SK-N-SH treated with all-trans-retinoic acid at 6 μM for 48 hours (cell line): ENCODE measurements around the gene CACNA1C.

Source experiments
- ATAC-seq: fragments of 200-7000 bp; cut with Tn5 transposase; 3 replicates; pipeline ENCODE4 v1.9.1; 2020; ENCODE audit warnings: mild to moderate bottlenecking, moderate library complexity
- ARNTL ChIP-seq: fragments of 450-650 bp; formaldehyde crosslinking; IDR thresholded peaks from 2 replicates; pipeline ENCODE4 v1.5.0; 2020; ENCODE audit warnings: low read depth, mild to moderate bottlenecking, moderate library complexity, borderline replicate concordance
- BACH2 ChIP-seq: fragments of 250-450 bp; sonication (Bioruptor Pico); IDR thresholded peaks from 2 replicates; pipeline ENCODE4 v1.9.0; 2021; ENCODE audit warnings: mild to moderate bottlenecking, borderline replicate concordance
- CREB5 ChIP-seq: fragments of 250-450 bp; sonication (Bioruptor Pico); IDR thresholded peaks from 2 replicates; pipeline ENCODE4 v1.5.1; 2020; ENCODE audit warnings: low read depth, mild to moderate bottlenecking, moderate library complexity
- CSRNP3 ChIP-seq: fragments of 250-450 bp; sonication (Bioruptor Pico); IDR thresholded peaks from 2 replicates; pipeline ENCODE4 v1.5.1; 2021; ENCODE audit warnings: mild to moderate bottlenecking, moderate library complexity
- ESRRG ChIP-seq: fragments of 250-450 bp; sonication (Bioruptor Pico); IDR thresholded peaks from 2 replicates; pipeline ENCODE4 v1.6.1; 2021; ENCODE audit warnings: mild to moderate bottlenecking
- GLIS3 ChIP-seq: fragments of 250-450 bp; sonication (Bioruptor Pico); IDR thresholded peaks from 2 replicates; pipeline ENCODE4 v1.5.0; 2020; ENCODE audit warnings: mild to moderate bottlenecking, moderate library complexity
- ISL1 ChIP-seq: fragments of 250-450 bp; sonication (Bioruptor Pico); IDR thresholded peaks from 2 replicates; pipeline ENCODE4 v2.1.2; 2022; ENCODE audit warnings: mild to moderate bottlenecking, moderate library complexity
- OSR1 ChIP-seq: fragments of 250-450 bp; sonication (Bioruptor Pico); IDR thresholded peaks from 2 replicates; pipeline ENCODE4 v1.8.0; 2022; ENCODE audit warnings: moderate library complexity, mild to moderate bottlenecking, inconsistent platforms
- PATZ1 ChIP-seq: fragments of 250-450 bp; sonication (Bioruptor Pico); IDR thresholded peaks from 2 replicates; pipeline ENCODE4 v1.8.0; 2020; ENCODE audit warnings: mild to moderate bottlenecking, moderate library complexity, borderline replicate concordance
- POU6F1 ChIP-seq: fragments of 250-450 bp; sonication (Bioruptor Pico); IDR thresholded peaks from 2 replicates; pipeline ENCODE4 v1.8.0; 2021; ENCODE audit warnings: low read depth, mild to moderate bottlenecking, moderate library complexity, borderline replicate concordance
- PPARA ChIP-seq: fragments of 250-450 bp; sonication (Bioruptor Pico); IDR thresholded peaks from 2 replicates; pipeline ENCODE4 v1.5.0; 2020; ENCODE audit warnings: mild to moderate bottlenecking, borderline replicate concordance
- RARB ChIP-seq: fragments of 250-450 bp; sonication (Bioruptor Pico); IDR thresholded peaks from 2 replicates; pipeline ENCODE4 v1.8.0; 2021; ENCODE audit warnings: mild to moderate bottlenecking, moderate library complexity
- SNAI2 ChIP-seq: fragments of 250-450 bp; sonication (Bioruptor Pico); IDR thresholded peaks from 2 replicates; pipeline ENCODE4 v1.5.0; 2020; ENCODE audit warnings: mild to moderate bottlenecking, moderate library complexity
- TCF4 ChIP-seq: fragments of 250-450 bp; sonication (Bioruptor Pico); IDR thresholded peaks from 2 replicates; pipeline ENCODE4 v1.8.0; 2021; ENCODE audit warnings: mild to moderate bottlenecking, moderate library complexity, borderline replicate concordance
- TOX ChIP-seq: fragments of 250-450 bp; sonication (Bioruptor Pico); IDR thresholded peaks from 2 replicates; pipeline ENCODE4 v1.8.0; 2021; ENCODE audit warnings: mild to moderate bottlenecking, moderate library complexity, borderline replicate concordance
- TSHZ2 ChIP-seq: fragments of 250-450 bp; sonication (Bioruptor Pico); IDR thresholded peaks from 2 replicates; pipeline ENCODE4 v1.5.0; 2020; ENCODE audit warnings: mild to moderate bottlenecking, moderate library complexity
- ZC3H10 ChIP-seq: fragments of 250-450 bp; sonication (Bioruptor Pico); IDR thresholded peaks from 2 replicates; pipeline ENCODE4 v1.5.1; 2021; ENCODE audit warnings: mild to moderate bottlenecking, moderate library complexity
- ZFP3 ChIP-seq: fragments of 250-450 bp; sonication (Bioruptor Pico); IDR thresholded peaks from 2 replicates; pipeline ENCODE4 v1.5.0; 2020; ENCODE audit warnings: mild to moderate bottlenecking, moderate library complexity
- ZFP30 ChIP-seq: fragments of 450-650 bp; formaldehyde crosslinking; IDR thresholded peaks from 2 replicates; pipeline ENCODE4 v1.5.0; 2022; ENCODE audit warnings: mild to moderate bottlenecking, moderate library complexity
- ZNF565 ChIP-seq: fragments of 450-650 bp; formaldehyde crosslinking; conservative IDR thresholded peaks from 2 replicates; pipeline ENCODE4 v1.5.0; 2020; ENCODE audit warnings: low read depth, mild to moderate bottlenecking, moderate library complexity
- ZNF70 ChIP-seq: fragments of 450-650 bp; formaldehyde crosslinking; IDR thresholded peaks from 2 replicates; pipeline ENCODE4 v1.5.0; 2020; ENCODE audit warnings: mild to moderate bottlenecking, moderate library complexity

Gene CACNA1C

GRCh38 chr12:2172491-2173214, 119.9 kb downstream of the CACNA1C start:
- TF ChIP-seq POU6F1 (CRISPR knock-in tag) (no peak), RARB (CRISPR knock-in tag) (no peak), PPARA (CRISPR knock-in tag) (no peak), ZNF70 (CRISPR knock-in tag) (no peak), ARNTL (CRISPR knock-in tag) (no peak), BACH2 (no peak), ZFP30 (CRISPR knock-in tag) (no peak), PATZ1 (CRISPR knock-in tag) (no peak), ZNF565 (no peak), TOX (CRISPR knock-in tag) (no peak), ESRRG (CRISPR knock-in tag) (no peak), CSRNP3 (CRISPR knock-in tag) (no peak), ZFP3 (CRISPR knock-in tag) (no peak), GLIS3 (CRISPR knock-in tag) (no peak), TSHZ2 (CRISPR knock-in tag) (no peak), ZC3H10 (CRISPR knock-in tag) (no peak), CREB5 (CRISPR knock-in tag) (no peak), SNAI2 (CRISPR knock-in tag) (no peak), ISL1 (CRISPR knock-in tag) (no peak)
- no peak for ATAC-seq

GRCh38 chr12:2173971-2174370, 121.2 kb downstream of the CACNA1C start:
- no peak for ATAC-seq
- TF ChIP-seq OSR1 (CRISPR knock-in tag): no peak
- no peak for TF ChIP-seq TSHZ2 (CRISPR knock-in tag)
- TF ChIP-seq ZNF70 (CRISPR knock-in tag): no peak
- TF ChIP-seq SNAI2 (CRISPR knock-in tag): no peak
- TF ChIP-seq PPARA (CRISPR knock-in tag): no peak
- TF ChIP-seq ZFP30 (CRISPR knock-in tag): no peak
- no peak for TF ChIP-seq RARB (CRISPR knock-in tag)
- no peak for TF ChIP-seq ZFP3 (CRISPR knock-in tag)
- TF ChIP-seq TCF4 (CRISPR knock-in tag): no peak
- TF ChIP-seq ESRRG (CRISPR knock-in tag): no peak
- no peak for TF ChIP-seq ZNF565
- TF ChIP-seq ARNTL (CRISPR knock-in tag): no peak
